GM18861 (cell line): Measurements from ENCODE around the gene RBFOX2.
"Not testable (repeated sequence)": the region's sequence is repeated elsewhere in the genome, so short reads cannot be mapped to it uniquely, and the experiment has no call there.

Experiments
- ATAC-seq: cut with Tn5 transposase; IDR thresholded peaks from one replicate; pipeline ENCODE4 v1.9.1; 2021; ENCODE audit not compliant: unreplicated experiment

Gene RBFOX2, protein sequence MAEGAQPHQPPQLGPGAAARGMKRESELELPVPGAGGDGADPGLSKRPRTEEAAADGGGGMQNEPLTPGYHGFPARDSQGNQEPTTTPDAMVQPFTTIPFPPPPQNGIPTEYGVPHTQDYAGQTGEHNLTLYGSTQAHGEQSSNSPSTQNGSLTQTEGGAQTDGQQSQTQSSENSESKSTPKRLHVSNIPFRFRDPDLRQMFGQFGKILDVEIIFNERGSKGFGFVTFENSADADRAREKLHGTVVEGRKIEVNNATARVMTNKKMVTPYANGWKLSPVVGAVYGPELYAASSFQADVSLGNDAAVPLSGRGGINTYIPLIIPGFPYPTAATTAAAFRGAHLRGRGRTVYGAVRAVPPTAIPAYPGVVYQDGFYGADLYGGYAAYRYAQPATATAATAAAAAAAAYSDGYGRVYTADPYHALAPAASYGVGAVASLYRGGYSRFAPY

DNA sequence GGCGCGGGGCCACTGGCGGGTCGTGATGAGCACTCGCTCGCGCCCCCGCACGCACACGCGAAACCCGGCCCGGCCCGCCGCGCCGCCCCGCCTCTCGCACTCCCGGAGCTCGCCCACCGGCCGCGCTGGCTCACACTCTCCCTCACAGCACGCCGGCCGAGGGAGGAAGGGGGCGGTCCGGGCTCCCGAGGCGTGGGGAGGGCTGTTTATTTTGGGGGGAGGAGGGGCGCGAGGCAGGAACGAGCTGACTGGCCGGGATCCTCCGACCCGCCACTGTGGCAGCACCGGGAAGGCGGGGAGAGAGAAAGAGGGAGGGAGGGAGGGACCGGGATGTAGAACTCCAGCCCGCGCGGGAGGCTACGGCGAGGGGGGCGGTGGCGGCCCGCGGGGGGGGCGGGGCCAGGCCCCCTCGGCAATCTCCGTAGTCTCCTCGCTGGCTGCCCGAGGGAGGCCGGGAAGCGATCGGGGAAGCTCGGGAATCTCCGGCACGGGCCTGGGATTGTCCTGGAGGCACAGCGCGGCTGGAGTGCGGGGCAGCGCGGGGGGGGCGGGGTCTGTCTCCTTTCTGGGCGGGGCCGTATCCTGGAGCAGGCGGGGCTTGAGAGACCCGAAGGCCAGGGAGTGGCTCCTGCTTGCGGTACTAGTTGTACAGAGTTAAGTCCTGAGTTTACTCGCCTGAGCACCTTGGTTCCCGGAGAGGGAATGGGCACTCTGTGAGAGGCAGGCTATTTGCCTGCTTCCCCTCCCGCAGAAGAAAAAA, at the start of gene RBFOX2:
RBFOX2 (minus strand) TSS at position 179 of the 760 bp plus-strand sequence. CDS start 399 bp downstream, outside the sequence.
- ATAC-seq: no peak

DNA sequence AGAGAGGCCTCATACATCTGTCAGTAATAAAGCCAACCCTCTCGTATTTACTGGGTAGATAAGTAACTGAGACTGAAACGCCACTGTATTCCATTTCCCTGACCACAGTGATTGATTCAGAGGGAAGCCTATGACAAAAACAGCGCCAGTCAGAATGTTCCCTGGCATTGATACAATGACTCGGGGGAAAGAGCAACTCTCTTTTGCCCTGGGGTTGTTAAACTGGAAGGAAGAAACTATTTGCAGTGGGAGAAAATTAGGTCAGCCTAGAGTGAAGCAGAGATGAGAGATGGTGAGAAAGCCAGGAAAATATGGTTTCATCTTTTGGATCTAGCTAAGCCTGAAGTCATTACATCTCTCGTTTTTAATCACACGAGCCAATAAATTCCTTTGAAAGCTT, 48.6 kb upstream of the RBFOX2 start:
- ATAC-seq: no peak

DNA sequence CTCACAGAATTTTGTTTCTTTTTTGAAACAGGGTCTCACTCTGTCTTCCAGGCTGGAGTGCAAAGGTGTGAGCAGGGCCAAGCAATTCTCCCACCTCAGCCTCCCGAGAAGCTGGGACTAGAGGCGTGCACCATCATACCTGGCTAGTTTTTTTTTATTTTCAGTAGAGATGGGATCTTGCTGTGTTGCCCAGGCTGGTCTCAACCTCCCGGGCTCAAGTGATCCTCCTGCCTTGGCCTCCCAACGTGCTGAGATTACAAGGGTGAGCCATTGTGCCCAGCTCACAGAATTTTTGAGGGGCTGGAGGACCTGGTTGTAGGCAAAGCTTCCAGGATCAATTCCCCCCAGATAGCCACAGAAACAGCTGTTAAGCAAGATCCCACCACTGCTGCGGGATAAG, 47.1 kb upstream of the RBFOX2 start:
- ATAC-seq: no peak

DNA sequence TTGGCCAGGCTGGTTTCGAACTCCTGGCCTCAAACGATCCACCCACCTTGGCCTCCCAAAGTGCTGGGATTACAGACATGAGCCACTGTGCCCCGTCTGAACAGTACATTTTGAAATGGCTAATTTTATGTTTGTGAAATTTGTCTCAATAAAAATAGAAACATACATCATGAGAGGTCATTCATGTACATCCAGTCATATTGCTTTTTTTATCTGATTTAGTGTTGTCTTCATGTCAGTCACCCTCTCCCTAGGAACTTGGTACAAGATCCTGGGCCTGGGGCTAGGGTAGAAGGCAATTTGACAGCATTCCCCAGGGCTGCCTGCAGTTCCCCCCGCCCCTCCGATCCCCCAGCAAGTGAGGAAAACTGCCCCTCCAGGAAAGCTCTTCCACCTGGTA, 46.6 kb upstream of the RBFOX2 start:
- ATAC-seq: no peak

DNA sequence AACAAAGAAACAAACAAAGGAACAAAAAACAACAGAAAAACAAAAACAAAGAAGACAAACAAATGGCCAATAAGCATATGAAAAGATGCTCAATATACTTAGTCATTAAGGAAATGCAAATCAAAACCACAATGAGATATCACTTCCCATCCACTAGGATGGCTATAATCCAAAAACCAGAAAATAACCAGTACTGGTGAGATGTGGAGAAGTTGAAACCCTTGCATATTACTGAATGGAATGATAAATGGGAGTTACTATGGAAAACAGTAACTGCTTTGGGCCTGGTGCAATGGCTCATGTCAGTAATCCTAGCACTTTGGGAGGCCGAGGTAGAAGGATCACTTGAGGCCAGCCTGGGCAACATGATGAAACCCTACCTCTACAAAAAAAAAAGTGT, 44.9 kb upstream of the RBFOX2 start:
- no peak for ATAC-seq

DNA sequence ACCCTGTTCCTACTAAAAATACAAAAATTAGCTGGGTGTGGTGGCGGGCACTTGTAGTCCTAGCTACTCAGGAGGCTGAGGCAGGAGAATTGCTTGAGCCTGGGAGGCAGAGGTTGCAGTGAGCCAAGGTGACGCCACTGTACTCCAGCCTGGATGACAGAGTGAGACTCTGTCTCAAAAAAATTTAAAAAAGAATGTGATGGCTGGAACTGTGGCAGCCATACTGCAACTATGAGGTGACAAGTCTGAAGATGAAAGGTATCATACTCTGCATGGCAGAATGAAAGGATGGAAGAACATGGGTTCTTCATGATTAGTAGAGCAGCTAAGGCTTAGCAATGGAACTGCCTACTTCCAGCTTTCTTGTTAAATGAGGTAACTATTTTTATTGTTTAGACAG, 42.0 kb upstream of the RBFOX2 start:
- not testable (repeated sequence) for ATAC-seq

DNA sequence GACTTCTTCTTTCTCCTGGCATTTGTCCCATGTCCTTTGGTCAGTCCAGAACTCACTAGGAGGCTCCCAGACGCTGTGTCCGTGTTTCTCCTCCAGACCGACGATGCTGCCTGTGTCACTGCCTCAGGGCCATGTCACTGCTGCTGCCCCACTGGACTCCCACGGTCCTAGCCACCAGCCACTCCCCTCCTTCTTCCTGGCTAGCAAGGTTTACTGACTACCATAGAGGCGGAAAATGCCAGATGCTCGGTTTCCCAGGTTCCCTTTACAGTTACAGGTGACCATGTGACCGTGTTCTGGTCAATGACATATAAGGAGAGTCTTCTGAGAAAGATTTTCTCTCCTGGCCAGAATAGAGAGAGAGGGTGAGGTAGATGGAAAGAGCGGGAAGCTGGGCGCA, 40.7 kb upstream of the RBFOX2 start:
- no peak for ATAC-seq

DNA sequence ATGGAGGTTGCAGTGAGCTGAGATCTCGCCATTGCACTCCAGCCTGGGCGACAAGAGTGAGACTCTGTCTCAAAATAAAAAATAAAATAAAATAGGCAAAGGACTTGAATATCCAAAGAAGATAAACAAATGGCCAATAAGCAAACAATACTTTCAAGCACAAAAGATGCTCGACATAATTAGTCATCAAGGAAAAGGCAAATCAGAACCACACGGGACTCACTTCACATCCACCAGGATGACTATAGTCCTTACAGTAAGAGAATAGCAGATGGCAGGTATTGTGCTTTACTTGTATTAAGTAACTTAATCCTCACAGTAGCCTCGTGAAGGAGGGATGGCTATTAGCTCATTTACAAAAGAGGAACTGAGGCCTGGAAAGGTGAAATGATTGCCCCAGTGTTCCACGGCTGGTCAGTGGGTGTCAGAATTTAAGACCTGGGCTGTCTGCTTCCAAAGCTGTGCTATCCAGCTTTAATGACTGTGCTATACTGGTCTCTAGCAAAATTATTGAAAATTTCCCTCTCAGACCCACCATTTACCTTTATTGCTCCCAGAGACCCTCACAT, 40.2 kb upstream of the RBFOX2 start:
- ATAC-seq: no peak

DNA sequence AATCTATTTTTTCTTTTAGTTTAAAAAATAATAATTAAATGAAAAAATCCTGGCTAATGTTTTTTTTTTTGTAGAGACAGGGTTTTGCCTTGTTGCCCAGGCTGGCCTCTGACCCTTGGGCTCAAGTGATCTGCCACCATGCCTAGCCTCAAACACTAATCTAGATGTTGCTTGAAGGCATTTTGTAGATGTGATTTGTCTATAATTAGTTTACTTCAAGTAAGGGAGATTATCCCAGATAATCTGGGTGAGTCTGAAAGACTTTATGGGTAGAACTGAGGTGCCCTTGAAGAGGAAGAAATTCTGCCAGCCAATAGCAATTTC, 38.6 kb upstream of the RBFOX2 start:
- ATAC-seq: no peak

DNA sequence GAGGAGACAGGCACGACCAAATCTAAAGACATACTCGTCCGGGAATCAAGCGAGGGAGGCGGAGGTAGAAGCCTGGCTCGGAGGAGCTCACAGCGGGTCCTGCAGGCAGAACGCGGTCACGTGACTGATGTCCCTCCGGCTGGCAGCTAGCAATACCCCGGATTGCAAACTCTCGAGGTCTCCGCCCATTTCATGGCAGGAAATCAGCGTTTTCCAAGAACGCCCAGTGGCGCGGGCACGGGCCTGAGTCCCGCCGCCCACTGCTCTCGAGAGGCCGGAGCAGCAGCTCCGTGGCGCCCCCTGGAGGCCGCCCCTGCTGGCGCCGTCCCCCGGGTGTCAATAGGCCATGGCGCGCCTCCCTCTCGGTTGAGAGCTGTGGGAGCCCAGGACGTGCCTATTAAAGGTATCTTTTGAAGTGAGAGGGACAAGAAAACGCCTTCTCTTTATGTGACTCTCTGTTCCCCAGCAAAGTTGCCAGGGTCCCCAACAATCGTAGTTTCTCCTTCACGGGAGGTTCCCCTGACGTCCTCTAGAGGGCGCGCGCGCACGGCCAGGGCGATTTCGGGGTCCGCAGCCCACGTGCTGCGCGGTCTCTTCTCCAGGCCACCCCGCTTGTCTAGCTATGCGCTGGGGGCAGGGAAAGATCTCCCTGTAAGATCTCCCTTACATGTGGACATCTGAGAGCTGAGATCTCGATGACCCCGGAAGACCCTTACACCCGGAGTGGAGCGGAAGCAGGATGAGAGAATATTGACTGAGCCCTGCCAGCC, 37.3 kb upstream of the RBFOX2 start:
- ATAC-seq: no peak

DNA sequence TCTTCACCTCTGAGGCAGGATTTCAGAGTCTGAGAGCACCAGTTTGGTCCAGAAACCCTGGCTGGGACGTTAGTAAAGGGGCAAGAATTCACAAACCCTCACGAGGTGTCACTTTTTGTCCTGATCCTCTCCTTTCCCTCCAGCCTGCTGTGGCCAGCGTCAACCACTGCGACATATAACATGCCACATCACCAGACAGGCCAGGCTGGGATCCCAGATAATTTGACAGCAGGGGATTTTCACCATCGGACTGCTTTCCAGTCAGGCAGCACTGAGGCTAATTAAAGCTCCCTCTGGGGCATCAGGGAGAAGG, 36.8 kb upstream of the RBFOX2 start:
- no peak for ATAC-seq

DNA sequence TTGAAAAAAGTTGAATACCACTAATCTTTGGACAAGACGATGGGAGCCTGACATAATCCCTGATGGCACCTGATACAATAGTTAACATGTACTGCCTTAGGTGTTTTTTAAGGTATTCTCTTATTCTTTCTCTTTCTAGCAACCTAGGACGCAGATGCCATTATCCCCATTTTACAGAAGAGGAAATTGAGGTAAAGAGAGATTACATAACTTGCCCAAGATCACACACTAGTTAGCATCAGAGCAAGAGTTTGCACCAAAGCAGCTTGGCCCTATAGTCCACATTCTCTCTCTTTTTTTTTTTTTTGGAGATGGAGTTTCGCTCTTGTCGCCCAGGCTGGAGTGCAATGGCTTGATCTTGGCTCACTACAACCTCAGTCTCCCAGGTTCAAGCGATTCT, 35.7 kb upstream of the RBFOX2 start:
- ATAC-seq: no peak

DNA sequence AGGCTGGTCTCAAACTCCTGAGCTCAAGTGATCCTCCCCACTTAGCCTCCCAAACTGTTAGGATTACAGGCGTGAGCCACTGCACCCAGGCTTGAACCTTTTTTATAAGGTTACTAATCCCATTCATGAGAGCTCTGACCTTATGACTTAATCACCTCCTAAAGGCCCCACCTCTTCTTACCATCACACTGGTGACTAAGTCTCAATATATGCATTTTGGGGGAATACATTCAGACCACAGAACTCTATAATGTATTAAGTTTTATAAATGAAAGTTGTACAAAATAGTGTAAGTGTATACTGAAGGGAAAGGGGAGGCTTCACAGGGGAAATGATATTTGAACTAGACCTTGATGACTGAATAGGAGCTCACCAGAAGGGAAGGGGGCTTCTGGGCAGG, 28.4 kb upstream of the RBFOX2 start:
- no peak for ATAC-seq

DNA sequence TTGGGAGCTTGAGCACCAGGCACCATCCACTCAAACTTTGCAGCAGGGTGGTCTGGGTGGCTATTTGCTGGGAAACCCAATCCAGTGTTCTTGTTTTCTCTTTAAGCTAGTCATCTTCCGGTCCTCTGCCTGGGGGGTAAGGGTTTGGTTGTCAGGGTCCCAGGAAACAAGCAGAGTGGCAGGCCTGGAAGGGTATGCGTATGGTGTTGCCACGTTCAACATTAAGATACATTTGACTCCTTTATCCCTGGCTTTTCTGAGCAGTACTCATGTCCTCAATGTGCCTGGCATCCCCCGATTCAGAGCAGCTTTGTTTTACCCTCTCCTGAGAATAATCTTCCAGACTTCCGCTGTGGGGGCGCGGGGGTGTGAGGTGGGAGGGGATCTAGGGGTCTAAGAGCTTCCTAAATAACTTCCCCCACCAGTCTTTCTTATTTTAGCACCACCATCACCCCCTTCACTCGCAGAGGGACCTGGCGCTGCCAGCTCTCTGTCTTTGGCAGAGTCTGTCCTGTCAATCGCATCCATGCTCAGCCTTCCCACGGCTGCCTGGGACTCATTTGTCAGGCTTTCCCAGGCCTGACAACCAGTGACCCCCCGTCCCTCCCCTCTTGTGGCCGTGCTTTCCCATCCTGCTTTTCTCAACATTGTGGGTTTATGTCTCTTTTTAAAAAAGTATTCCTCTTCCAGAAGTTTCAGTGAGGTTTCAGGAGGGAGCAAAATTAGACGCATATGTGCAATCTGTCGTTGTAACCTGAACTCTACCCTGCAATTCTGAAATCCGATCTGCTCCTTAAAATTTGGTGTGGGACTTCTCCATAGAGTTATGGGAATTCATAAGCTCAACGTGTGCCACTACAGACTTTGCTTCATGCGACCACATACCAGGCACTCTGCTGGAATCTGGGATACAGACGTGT, 27.0 kb upstream of the RBFOX2 start:
- no peak for ATAC-seq

DNA sequence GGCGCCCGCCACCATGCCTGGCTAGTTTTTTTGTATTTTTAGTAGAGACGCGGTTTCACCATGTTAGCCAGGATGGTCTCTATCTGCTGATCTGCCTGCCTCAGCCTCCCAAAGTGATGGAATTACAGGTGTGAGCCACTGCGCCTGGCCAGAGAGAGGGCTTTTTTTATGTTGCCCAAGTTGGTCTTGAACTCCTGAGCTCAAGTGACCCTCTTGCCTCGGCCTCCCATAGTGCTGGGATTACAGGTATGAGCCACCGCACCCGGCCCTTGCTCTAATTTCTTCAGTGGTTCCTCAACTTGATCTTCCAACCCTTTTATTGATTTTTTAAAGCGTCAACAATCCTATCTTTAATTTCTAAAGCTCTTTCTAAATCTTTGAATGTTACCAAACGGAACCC, 25.8 kb upstream of the RBFOX2 start:
- ATAC-seq: not testable (repeated sequence)

DNA sequence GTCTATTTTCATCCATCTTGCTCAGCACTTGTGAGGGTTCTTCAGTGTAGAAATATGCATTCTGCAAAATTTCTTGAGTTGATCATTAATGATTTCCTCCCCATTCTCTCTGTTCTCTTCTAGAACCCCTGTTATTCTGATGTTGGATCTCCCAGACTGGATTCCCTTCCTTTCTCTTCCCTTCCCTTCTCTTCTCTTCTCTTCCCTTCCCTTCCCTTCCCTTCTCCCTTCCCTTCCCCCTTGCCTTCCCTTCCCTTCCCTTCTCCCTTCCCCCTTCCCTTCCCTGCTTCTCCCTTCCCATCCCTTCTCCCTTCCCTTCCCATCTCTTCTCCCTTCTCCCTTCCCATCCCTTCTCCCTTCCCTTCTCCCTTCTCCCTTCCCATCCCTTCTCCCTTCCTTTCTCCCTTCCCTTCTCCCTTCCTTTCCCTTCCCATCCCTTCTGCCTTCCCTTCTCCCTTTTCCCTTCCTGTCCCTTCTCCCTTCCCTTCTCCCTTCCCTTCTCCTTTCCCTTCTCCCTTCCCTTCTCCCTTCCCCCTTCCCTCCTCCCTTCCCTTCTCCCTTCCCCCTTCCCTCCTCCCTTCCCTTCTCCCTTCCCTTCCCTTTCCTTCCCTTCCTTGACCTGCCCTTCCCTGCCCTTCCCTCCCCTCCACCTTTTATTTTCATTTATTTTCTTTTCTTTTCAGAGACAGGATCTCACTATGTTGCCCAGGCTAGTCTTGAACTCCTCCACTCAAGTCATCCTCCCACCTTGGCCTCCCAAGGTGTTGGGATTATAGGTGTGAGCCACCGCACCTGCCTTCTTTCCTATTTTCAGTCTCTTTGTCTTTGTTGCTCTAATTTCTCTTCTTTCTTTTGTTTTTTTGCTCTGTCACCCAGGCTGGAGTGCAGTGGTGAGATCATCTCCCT, 24.9 kb upstream of the RBFOX2 start:
- no peak for ATAC-seq

DNA sequence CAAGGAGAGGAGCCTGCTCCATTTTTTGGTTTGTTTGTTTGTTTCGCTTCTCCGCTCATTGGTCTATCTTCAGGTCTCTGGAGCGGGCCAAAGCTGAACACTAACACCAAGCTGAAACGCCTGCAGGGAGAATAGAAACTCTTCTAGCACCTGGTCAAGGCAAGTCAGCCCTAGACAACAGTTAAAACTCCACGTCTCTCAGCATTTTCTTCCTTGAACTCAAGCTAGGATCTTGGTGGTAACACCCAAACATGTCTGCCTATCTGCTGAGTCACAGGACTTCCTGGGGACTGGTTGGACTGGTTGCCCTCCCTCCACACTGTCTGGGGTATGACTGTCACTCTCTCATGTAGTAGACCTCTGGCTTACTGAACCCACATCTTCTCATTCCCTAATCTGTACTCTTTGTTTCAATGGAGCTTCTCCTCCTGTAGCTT, 23.9 kb upstream of the RBFOX2 start:
- no peak for ATAC-seq

DNA sequence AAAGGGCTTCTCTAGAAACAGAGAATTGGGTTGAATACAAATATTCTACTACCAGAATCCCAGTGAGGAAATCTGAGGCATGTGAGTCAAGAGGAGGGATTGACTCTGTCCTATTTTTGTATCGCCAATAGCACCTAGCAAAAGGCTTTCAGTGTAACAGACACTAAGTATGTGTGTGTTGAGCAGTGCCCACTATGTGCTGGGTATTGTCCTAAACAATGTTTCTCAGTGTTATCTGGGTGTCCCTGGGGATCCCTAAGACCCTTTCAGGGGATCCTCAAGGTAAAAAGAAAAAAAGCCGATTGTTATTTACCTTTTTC, 21.0 kb upstream of the RBFOX2 start:
- ATAC-seq: no peak

DNA sequence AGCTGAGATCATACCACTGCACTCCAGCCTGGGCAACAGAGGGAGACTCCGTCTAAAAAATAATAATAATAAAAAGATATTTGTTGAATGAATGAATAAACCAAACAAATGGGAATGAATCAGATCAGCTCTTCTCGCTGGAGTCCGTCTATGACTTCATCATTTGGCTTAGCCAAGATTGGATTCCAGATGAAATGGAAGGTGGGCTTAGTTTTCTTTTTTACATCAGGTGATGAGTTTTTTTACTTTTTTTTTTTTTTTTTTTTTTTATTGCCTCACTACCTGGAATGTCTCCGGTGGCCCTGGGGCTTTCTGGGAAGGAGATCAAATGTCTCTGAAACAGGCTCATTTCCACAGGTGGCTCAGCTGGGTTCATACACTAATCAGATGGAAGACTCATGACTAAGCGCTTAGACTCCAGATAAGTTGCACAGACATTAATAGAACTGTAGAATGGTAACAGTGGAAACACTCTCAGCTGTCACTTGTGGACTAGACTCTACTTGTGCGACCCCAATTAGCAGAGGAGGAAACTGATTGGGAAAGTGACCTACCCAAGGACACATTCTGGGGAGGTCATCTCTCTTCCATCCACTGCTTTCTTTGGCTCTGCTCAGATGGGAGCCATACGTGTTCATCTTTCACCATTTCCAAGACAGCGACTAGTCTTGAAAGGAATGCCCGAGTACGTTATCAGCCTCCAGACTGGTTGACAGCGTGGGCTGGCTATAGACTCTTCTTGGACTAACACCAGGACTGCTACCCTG, 20.5 kb upstream of the RBFOX2 start:
- ATAC-seq: no peak
